ENCODE results near the gene ATP1A1.

The ATP1A1 gene

GRCh38 chr1:116401646-116402176, 28.7 kb downstream of the ATP1A1 start:
- H3K4me3 ChIP-seq (replicated peaks in 1 of 2; ENCODE audit: low read depth in 2 of 2, low read length in 2 of 2) = no peak overlapping the region
- no peak for DNase-seq (ENCODE audit: low read depth in 2 of 2)
- TF ChIP-seq CTCF (IDR thresholded peaks at IDR 0.05; ENCODE audit: low read depth, low read length) = no peak

GRCh38 chr1:116402333-116402732, 29.3 kb downstream of the ATP1A1 start:
- DNase-seq (ENCODE audit: low read depth in 2 of 2) = no peak
- no peak for TF ChIP-seq CTCF (IDR thresholded peaks at IDR 0.05; ENCODE audit: low read depth, low read length)
- H3K4me3 ChIP-seq (replicated peaks in 1 of 2; ENCODE audit: low read depth in 2 of 2, low read length in 2 of 2) = no peak overlapping the region

GRCh38 chr1:116403496-116404136, 30.6 kb downstream of the ATP1A1 start:
- DNase-seq (ENCODE audit: low read depth in 2 of 2) = no peak
- H3K4me3 ChIP-seq (replicated peaks in 1 of 2; ENCODE audit: low read depth in 2 of 2, low read length in 2 of 2) = no peak overlapping the region

GRCh38 chr1:116404699-116405098, 31.7 kb downstream of the ATP1A1 start:
- no peak overlapping the region for H3K4me3 ChIP-seq (replicated peaks in 1 of 2; ENCODE audit: low read depth in 2 of 2, low read length in 2 of 2)
- no peak for DNase-seq (ENCODE audit: low read depth in 2 of 2)
- no peak for TF ChIP-seq CTCF (IDR thresholded peaks at IDR 0.05; ENCODE audit: low read depth, low read length)

More at GRCh38 chr1:116403496-116404136, 30.6 kb downstream of the ATP1A1 start:
- no peak for TF ChIP-seq CTCF (IDR thresholded peaks at IDR 0.05; ENCODE audit: low read depth, low read length)

- no peak overlapping the region for H3K4me3 ChIP-seq (replicated peaks in 1 of 2; ENCODE audit: low read depth in 2 of 2, low read length in 2 of 2)
- TF ChIP-seq CTCF (IDR thresholded peaks at IDR 0.05; ENCODE audit: low read depth, low read length) = no peak
- no peak for DNase-seq (ENCODE audit: low read depth in 2 of 2)
Measured at GRCh38 chr1:116405241-116406135, 32.4 kb downstream of the ATP1A1 start.

- DNase-seq (ENCODE audit: low read depth in 2 of 2) = no peak
- no peak for TF ChIP-seq CTCF (IDR thresholded peaks at IDR 0.05; ENCODE audit: low read depth, low read length)
- H3K4me3 ChIP-seq (replicated peaks in 1 of 2; ENCODE audit: low read depth in 2 of 2, low read length in 2 of 2) = no peak overlapping the region
Measured at GRCh38 chr1:116407033-116407432, 34.0 kb downstream of the ATP1A1 start.

All from cardiac fibroblast (primary cell).